Stomach (tissue), 19 donors: Measurements from ENCODE around the gene SLC44A2. TPM values are rescaled to one million over a fixed set of nuclear protein-coding genes. Genes with fewer than 3 reads are reported as not detected.

Experiments used
- DNase-seq, 2 donors: peaks; one replicate each; pipeline versions ENCODE4 v3.0.0 to v3.0.0-alpha.2; 2013 to 2019
- H3K27ac ChIP-seq, 5 donors: fragments of 200-600 bp in 4 of 5; sonication (generic) in 4 of 5; one replicate each; pipeline ENCODE4 v1.5.1; 2013 to 2019; ENCODE audit warnings: mild to moderate bottlenecking in 1 of 5, moderate library complexity in 1 of 5
- H3K27me3 ChIP-seq, 3 donors: fragments of 200-600 bp; sonication (generic); one replicate each; pipeline ENCODE4 v1.5.1; 2017 to 2019; ENCODE audit warnings: mixed run types in 1 of 3
- H3K36me3 ChIP-seq, 4 donors: fragments of 200-600 bp; sonication (generic); 1 replicate in 3 of 4; 2 replicates in 1 of 4; pipeline ENCODE4 v1.5.1; 2016 to 2019
- H3K4me1 ChIP-seq, 4 donors: fragments of 200-600 bp; sonication (generic); one replicate each; pipeline ENCODE4 v1.5.1; 2016 to 2019
- H3K4me3 ChIP-seq, 4 donors: fragments of 200-600 bp; sonication (generic) in 3 of 4; one replicate each; pipeline ENCODE4 v1.5.1; 2016 to 2019; ENCODE audit warnings: mild to moderate bottlenecking in 1 of 4
- H3K9me3 ChIP-seq, 4 donors: fragments of 200-600 bp; sonication (generic); one replicate each; pipeline ENCODE4 v1.5.1; 2016 to 2019
- CTCF ChIP-seq, 7 experiments: fragments of 450-650 bp in 4 of 7; fragments of 200-600 bp in 3 of 7; sonication (generic) in 3 of 7; IDR thresholded peaks; one replicate each; pipeline ENCODE4 v1.5.1; 2016 to 2019; ENCODE audit warnings: antibody characterized with exemption in 7 of 7, control low read depth in 2 of 7, mild to moderate bottlenecking in 1 of 7
- EP300 ChIP-seq: sonication (generic); formaldehyde crosslinking; IDR thresholded peaks from one replicate; pipeline ENCODE4 v1.6.1; 2017; ENCODE audit warnings: antibody characterized with exemption
- POLR2A ChIP-seq, 4 donors: fragments of 450-650 bp; IDR thresholded peaks; one replicate each; pipeline ENCODE4 v1.6.1; 2016; ENCODE audit warnings: antibody characterized with exemption in 4 of 4, control low read depth in 2 of 4, mild to moderate bottlenecking in 1 of 4, moderate library complexity in 1 of 4
- POLR2AphosphoS5 ChIP-seq, 3 donors: sonication (generic); formaldehyde crosslinking; IDR thresholded peaks; one replicate each; pipeline ENCODE4 v1.6.1; 2016; ENCODE audit warnings: antibody characterized with exemption in 3 of 3
- WGBS, 5 donors: extraction: QIAGEN DNeasy Blood & Tissue Kit in 3 of 5; methylation state at CpG; one replicate each; pipeline versions ENCODE4 v1.1.5 to v1.1.7; 2013 to 2018; 5-methylcytosine and 5-hydroxymethylcytosine counted together
- intact Hi-C: fragments of 100-400 bp; cut with DNase I; formaldehyde crosslinking; loops from one replicate; pipeline ENCODE4 v1.15.1; 2023; ENCODE audit warnings: low total_unique reads
- long read RNA-seq, 10 donors: transcript quantifications; one replicate each; lab custom pipeline, GENCODE V29; 2026
- polyA plus RNA-seq, 3 donors: library from polyadenylated mRNA; stranded (reverse); fragments of 200-250 nt; gene quantifications; one replicate each; pipeline ENCODE4 v1.2.3, GENCODE V29; 2013
- total RNA-seq, 5 donors: library from RNA; depleted of rRNA; stranded (reverse); fragments of >200 nt; gene quantifications; one replicate each; pipeline versions ENCODE4 v1.1.0 to v1.2.3, GENCODE V29; 2014 to 2016
- donor health status: healthy with polysubstance abuse.
- donor health status: Bipolar disorder and iron deficiency.
- donor health status: healthy.

Gene SLC44A2
- total RNA-seq (100 to 1,000 TPM in 3 of 5 donors, 10 to 100 TPM in 2; 58.0 to 161 (median 101) TPM), polyA plus RNA-seq (10 to 100 TPM; 26.1 to 66.9 (median 64.4) TPM)
- long read RNA-seq, donor 1, partial matches to known transcripts: 0 of 5 reads
- long read RNA-seq, donor 1, other reads (novel, unspliced or antisense): 0 of 5 reads
- long read RNA-seq, donor 2, transcript SLC44A2-201 (22 exons, 3,671 nt): major isoform, 12 of 22 reads
- long read RNA-seq, donor 2, transcript SLC44A2-202 (22 exons, 3,301 nt): minor isoform, 6 of 22 reads
- long read RNA-seq, donor 2, partial matches to known transcripts: 0 of 22 reads
- long read RNA-seq, donor 2, other reads (novel, unspliced or antisense): 0 of 22 reads
- long read RNA-seq, donor 3, transcript SLC44A2-201 (22 exons, 3,671 nt): major isoform, 5 of 12 reads
- long read RNA-seq, donor 3, partial matches to known transcripts: 0 of 12 reads
- long read RNA-seq, donor 3, other reads (novel, unspliced or antisense): 0 of 12 reads
- long read RNA-seq, donor 4, partial matches to known transcripts: 0 of 3 reads
- long read RNA-seq, donor 4, other reads (novel, unspliced or antisense): 0 of 3 reads
- long read RNA-seq, donor 5, transcript SLC44A2-201 (22 exons, 3,671 nt): major isoform, 6 of 13 reads
- long read RNA-seq, donor 5, transcript SLC44A2-202 (22 exons, 3,301 nt): major isoform, 6 of 13 reads
- long read RNA-seq, donor 5, partial matches to known transcripts: 0 of 13 reads
- long read RNA-seq, donor 5, other reads (novel, unspliced or antisense): 0 of 13 reads
- long read RNA-seq, donor 6, transcript SLC44A2-202 (22 exons, 3,301 nt): minor isoform, 10 of 42 reads
- long read RNA-seq, donor 6, transcript SLC44A2-201 (22 exons, 3,671 nt): major isoform, 23 of 42 reads
- long read RNA-seq, donor 6, partial matches to known transcripts: 5 of 42 reads
- long read RNA-seq, donor 6, other reads (novel, unspliced or antisense): 0 of 42 reads
- long read RNA-seq, donor 7, transcript SLC44A2-201 (22 exons, 3,671 nt): major isoform, 13 of 35 reads
- long read RNA-seq, donor 7, partial matches to known transcripts: 15 of 35 reads
- long read RNA-seq, donor 7, other reads (novel, unspliced or antisense): 0 of 35 reads
- long read RNA-seq, donor 8, transcript SLC44A2-201 (22 exons, 3,671 nt): major isoform, 14 of 17 reads
- long read RNA-seq, donor 8, partial matches to known transcripts: 0 of 17 reads
- long read RNA-seq, donor 8, other reads (novel, unspliced or antisense): 0 of 17 reads
- long read RNA-seq, donor 9, partial matches to known transcripts: 0 of 4 reads
- long read RNA-seq, donor 9, other reads (novel, unspliced or antisense): 0 of 4 reads
- long read RNA-seq, donor 10, partial matches to known transcripts: 0 of 4 reads
- long read RNA-seq, donor 10, other reads (novel, unspliced or antisense): 0 of 4 reads

- Histone ChIP-seq H3K27me3 (no peaks in the 10 kb centered on the region), H3K27ac (peak within 1 kb of the TSS; percentile 91 to 94 (median 93)), H3K4me3 (peak within 1 kb of the TSS; percentile 64 to 71 (median 70)), H3K4me1 (peaks cover 15 to 70% (median 60%) of the 10 kb centered on the region in 4 donors), H3K36me3 (peaks cover 17 to 38% (median 28%) of the 10 kb centered on the region in 4 donors), H3K9me3 (no peaks in the 10 kb centered on the region)
- DNase-seq: peak; percentile 94 to 97
- TF ChIP-seq POLR2A (IDR thresholded peaks at IDR 0.05) (peak in 1 of 4 donors; percentile 71), CTCF (IDR thresholded peaks at IDR 0.05) (no peak), POLR2AphosphoS5 (IDR thresholded peaks at IDR 0.05) (peak; percentile 43 to 94 (median 81))
- intact Hi-C loops: no loop called here
- WGBS, 5 donors: 8 to 29% (median 18%) methylated on average over 26 to 53 of the region's 53 CpGs
Measured at GRCh38 chr19:10625003-10625761, at the start of gene SLC44A2. Gene SLC44A2 (plus strand): TSS chr19:10625553. CDS start chr19:10625634, 81 bp downstream.

- Histone ChIP-seq H3K4me3 (no peak overlapping the region), H3K36me3 (peaks cover 0 to 55% (median 25%) of the 10 kb centered on the region in 4 donors), H3K27ac (no peak overlapping the region), H3K9me3 (no peaks in the 10 kb centered on the region), H3K4me1 (peaks cover 0 to 15% (median 7%) of the 10 kb centered on the region in 4 donors), H3K27me3 (no peaks in the 10 kb centered on the region)
- no peak for DNase-seq
- 79 to 99% (median 91%) methylated on average over 6 of the region's 6 CpGs for WGBS, 5 donors
- TF ChIP-seq POLR2AphosphoS5 (IDR thresholded peaks at IDR 0.05) (no peak), CTCF (IDR thresholded peaks at IDR 0.05) (no peak), POLR2A (IDR thresholded peaks at IDR 0.05) (no peak), EP300 (no peak)
- intact Hi-C loops: loop anchor here (10.0 kb wide), 1 partner anchor 93 kb away; no protein-coding TSS in a partner anchor
Measured at GRCh38 chr19:10577951-10578350, 47.4 kb upstream of the SLC44A2 start.

GRCh38 chr19:10580979-10581631, 44.2 kb upstream of the SLC44A2 start:
- WGBS, 5 donors: 22 to 28% (median 25%) methylated on average over 26 to 31 of the region's 31 CpGs
- no peaks in the 10 kb centered on the region for H3K9me3 ChIP-seq
- H3K36me3 ChIP-seq: peaks cover 0 to 42% (median 21%) of the 10 kb centered on the region in 4 donors
- no peaks in the 10 kb centered on the region for H3K27me3 ChIP-seq
- intact Hi-C loops: loop anchor here (2.0 kb wide), 1 partner anchor 64 kb away; no protein-coding TSS in a partner anchor
- peak; percentile 92 to 96 for DNase-seq
- H3K4me1 ChIP-seq: peaks cover 0 to 25% (median 12%) of the 10 kb centered on the region in 4 donors
- no peak for TF ChIP-seq EP300
- peak in 2 of 3 donors; percentile 10 to 90 for TF ChIP-seq POLR2AphosphoS5 (IDR thresholded peaks at IDR 0.05)
- TF ChIP-seq CTCF (IDR thresholded peaks at IDR 0.05): peak in 6 of 7 experiments; percentile 8 to 99 (median 98)
- no peak for TF ChIP-seq POLR2A (IDR thresholded peaks at IDR 0.05)
- no peak overlapping the region for H3K27ac ChIP-seq
- no peak overlapping the region for H3K4me3 ChIP-seq
